A172 (cell line): ENCODE results near the gene TMEM131L. TPM values are rescaled to one million over a fixed set of nuclear protein-coding genes. Genes with fewer than 3 reads are reported as not detected.
"Not testable (repeated sequence)": the region's sequence is repeated elsewhere in the genome, so short reads cannot be mapped to it uniquely, and the experiment has no call there.

Source experiments
- DNase-seq: peaks from one replicate; pipeline ENCODE4 v3.0.0-alpha.2; 2015; ENCODE audit warnings: low spot score
- total RNA-seq: library from RNA; depleted of rRNA; stranded (reverse); fragments of >200 nt; shearing (Covaris generic); gene quantifications from 2 replicates; pipeline ENCODE4 v1.2.3, GENCODE V29; 2014

The TMEM131L gene
- total RNA-seq, 1 experiment from 2014 or later, result 9.0 TPM

GRCh38 chr4:153506341-153507309 lies 40.5 kb downstream of the TMEM131L start:
- no peak for DNase-seq

DNA sequence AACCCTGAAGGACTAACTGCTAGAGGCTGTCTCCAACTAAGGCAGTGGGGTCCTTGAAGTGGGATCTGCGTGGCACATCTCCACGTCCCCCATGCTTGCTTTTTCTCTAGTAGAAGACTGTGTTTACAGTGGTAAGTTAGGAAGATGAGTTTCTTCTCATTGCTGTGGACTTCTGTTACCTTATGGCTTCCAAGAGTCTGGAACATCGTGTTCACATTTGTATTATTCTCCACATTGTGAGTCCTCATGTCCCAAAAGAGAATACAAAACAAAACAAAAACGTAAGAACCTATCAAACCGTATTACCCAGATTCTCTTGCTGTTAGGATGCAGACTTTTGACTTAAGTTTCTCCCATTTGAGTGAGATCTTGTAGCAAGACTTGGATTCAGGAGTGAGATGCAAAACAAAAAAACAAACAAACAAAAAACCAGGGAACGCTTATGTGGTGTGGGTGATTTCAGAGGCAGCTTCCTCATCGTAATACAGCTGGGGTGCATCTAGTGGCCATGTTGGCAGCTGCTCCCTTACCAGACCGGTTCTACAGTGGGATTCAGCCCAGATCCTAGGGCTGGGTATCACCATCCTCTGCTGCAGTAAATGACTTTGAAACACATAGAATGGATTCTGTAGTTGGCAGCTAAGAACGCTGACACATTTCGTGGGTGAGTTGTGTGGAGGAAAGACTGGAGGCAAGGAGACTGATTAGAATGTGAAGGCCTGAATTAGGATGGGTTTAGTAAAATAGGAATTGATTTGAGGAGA lies 41.3 kb downstream of the TMEM131L start:
- DNase-seq, result no peak

GRCh38 chr4:153509212-153509611 lies 43.1 kb downstream of the TMEM131L start:
- DNase-seq, result not testable (repeated sequence)

DNA sequence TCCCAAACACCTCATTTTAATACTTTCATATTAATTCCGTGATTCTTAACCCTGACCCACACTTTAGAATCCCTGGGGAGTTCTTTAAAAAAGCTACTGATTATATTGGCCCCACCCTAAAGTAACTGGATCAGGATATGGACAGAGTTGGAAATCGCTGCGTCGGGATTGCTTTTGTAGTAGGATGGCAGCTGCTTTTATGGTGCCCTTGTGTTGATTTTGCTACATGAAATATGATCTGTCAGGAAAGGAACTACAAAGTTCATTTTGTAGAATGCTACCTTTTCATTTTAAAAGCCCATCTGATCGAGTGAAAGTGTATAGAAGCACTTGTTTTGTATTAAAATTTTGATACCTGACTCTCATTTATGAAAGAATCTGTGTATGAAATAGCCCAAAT lies 43.6 kb downstream of the TMEM131L start:
- DNase-seq, result no peak

GRCh38 chr4:153510252-153511001 lies 44.3 kb downstream of the TMEM131L start:
- no peak for DNase-seq

DNA sequence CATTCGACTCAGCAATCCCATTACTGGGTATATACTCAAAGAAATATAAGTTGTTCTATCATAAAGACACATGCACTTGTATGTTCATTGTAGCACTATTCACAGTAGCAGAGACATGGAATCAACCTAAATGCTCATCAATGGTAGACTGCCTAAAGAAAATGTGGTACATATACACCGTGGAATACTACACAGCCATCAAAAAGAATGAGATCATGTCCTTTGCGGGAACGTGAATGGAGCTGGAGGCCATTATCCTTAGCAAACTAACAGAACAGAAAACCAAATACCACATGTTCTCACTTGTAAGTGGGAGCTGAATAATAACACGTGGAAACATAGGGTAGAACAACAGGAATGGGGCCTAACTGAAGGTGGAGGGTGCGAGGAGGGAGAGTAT lies 44.9 kb downstream of the TMEM131L start:
- no peak for DNase-seq

DNA sequence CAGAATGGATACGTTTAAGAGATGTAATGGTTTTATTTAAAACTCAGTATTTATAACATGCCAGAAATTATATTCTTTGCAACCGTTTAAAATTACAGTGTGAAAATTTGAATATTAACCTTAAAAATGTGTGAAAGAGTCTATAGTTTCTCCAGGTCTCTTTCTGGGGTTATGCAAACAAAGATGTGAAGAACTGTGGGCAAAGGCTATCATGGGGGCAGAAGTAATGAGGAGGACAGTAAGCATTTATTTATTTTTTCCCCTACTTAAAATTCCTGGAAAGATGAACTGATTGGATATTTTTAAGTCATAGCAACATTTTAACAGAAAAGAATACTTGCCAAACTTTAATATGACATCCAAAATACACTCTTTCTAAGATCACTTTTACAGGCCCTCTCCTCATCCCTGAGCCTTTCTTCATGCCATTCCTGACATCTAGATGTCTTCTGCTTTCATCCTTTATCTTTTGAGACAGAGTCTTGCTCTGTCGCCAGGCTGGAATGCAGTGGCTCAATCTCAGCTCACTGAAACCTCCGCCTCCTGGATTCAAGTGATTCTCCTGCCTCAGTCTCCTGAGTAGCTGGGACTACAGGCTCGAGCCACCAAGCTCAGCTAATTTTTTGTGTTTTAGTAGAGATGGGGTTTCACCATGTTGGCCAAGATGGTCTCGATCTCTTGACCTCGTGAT lies 46.1 kb downstream of the TMEM131L start:
- DNase-seq, result no peak

DNA sequence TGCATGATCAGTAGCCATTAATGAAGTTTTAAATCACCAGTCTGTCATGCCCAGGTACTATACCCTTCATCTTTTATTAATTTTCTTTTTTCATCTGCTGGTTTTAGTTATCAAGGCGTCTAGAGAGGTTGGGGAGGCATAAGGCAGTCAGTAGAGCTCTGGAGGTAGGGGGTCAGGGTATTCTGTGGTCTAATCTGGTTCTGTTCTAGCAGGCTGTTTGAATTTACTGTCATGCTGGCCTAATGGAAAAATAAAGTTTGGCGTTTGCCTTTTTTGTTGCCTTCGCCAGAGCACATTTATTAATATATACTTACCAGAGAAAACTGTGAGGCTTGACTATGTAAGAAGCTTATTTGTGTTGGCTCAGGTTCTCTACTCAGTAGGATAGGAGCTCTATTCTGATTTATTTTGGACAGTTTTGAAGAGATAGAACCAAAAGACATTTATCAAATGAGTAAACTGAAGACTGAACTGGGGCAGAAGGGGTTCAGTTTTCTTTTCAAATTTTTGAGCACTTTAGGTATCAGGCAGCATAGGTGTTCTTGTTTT lies 46.9 kb downstream of the TMEM131L start:
- peak; percentile 14 for DNase-seq

DNA sequence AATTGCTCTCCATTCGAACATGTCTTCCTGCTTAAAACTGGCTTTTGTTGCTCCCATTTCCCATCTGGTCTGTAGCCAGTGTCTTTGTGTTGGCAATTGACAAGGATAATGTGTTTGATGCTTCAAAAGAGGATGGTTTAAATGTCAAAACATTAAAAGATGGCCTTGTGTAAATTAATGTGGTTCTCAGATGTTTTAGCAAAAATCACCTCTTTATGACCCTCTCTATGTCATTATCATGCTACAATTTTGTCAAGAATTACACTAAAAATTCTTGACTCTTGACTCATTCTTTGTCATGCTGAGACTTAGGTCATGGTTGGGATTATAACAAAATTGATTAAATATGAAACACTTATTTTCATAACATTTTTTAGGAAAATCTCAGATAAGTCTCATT lies 47.4 kb downstream of the TMEM131L start:
- DNase-seq, result peak; percentile 75

- peak; percentile 84 for DNase-seq
Measured at GRCh38 chr4:153514001-153514526, 47.9 kb downstream of the TMEM131L start.

- no peak for DNase-seq
Measured at GRCh38 chr4:153514688-153515426, 48.7 kb downstream of the TMEM131L start.

DNA sequence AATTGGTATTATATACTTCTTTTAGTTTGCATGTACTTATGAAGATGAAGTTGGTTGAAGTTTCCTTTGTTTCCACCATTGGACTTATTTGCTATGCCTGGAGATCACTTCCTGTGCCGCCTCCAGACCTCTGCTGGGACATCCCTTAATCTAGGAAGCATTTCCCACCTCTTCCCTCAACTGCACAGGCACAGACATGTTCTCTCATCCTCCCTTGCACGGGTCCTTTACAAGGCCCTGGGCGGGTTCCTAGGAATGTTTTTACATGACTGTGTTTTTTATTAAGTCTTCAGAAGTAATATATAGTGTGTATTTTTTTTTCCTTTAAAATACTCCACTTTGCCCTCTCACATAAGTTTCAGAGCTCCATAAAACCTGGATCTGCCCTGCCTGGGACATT lies 51.0 kb downstream of the TMEM131L start:
- no peak for DNase-seq

DNA sequence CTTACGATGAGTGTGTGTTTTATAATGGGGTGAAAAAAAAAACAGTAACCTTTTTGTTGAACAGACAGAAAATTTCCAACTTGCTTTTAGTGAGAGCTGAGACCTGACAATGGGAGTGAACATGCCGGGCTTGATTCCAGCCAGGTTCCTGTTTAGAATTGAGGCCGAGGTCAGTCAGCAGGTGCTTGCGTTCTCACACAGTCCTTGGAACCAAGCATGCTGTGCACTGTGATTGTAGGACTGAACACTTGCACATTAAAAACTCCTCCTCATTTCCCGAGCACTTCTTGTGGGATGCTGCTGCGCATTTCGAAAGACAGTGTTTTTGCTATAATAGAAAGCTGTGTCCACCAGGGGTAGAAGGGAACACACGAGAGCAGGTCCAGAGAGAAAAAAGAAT lies 51.8 kb downstream of the TMEM131L start:
- DNase-seq, result no peak

GRCh38 chr4:153518637-153519389 lies 52.7 kb downstream of the TMEM131L start:
- DNase-seq, result no peak

DNA sequence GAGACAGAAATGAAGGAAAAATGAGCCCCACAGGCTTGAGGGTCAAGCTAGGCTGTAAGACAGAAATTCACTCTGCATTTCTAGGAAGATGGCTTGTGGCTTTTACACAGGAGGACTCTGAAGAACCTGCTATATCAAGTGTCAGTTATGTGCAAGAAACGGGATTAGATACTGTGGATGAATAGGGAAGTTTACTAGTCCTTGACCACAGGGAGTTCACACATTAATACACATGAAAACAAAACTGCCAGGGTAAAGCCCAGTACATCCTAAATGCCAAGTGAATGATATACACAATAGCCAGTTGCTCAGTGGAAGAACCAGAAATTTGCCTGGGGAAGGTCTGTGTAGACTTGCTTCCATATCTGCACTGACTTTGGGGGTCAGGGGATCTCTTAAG lies 53.5 kb downstream of the TMEM131L start:
- no peak for DNase-seq

- DNase-seq, result no peak
Measured at GRCh38 chr4:153520227-153520626, 54.1 kb downstream of the TMEM131L start.

DNA sequence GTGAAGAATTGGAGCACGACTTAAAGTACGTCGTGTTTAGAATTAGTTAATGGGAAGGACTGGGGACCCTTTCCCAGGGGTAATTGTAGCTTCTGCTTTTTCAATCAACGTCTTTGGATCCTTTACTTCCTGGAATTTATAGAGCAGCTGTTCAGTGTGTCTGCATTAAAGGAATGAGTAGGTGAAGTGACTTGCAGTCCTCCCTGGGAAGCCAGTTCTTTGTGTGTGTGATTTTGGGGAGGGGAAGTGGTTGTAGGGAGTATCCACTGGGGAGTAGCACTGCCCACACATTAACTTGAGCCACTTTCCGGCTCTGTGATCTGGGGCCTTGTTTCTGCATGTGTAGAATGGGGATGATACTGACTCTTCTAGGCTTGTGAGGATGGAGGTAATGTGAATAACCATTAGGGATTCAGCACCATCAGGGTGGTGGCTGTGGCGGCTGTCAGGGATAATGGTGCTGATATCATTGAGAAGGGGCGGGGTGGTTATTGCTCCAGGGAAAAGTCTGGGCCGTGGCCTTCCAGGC lies 54.7 kb downstream of the TMEM131L start:
- no peak for DNase-seq

- no peak for DNase-seq
Measured at GRCh38 chr4:153521478-153521877, 55.3 kb downstream of the TMEM131L start.
